ENCODE data around the gene FAM72A.
"Not testable (repeated sequence)": the region's sequence is repeated elsewhere in the genome, so short reads cannot be mapped to it uniquely, and the experiment has no call there.

Gene FAM72A

DNA sequence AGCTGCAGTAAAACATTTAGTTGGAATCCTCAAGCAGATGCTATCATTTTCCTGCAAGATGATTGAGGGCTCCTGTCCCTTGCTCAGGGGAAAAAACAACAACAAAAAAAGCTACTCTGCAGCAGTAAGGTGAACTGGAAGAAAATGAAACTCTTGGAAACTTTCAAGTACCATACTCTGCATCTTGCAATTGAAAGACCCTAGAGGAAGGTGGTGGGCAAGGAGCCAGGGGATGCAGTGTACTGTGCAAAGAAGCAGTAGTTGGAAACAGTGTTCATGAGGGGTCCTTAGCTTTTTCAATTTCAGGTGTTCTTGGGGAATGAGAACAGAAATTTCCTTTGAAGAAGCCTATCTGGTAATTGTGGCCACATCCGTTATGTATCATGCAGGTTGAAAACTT is 8.2 kb upstream of the FAM72A start:
- H3K27me3 ChIP-seq (ENCODE audit: control insufficient read depth in 1 of 2, insufficient read depth in 2 of 2, low read length in 2 of 2); H3K9ac ChIP-seq (ENCODE audit: low read depth in 1 of 2, low read length in 2 of 2); H3K9me3 ChIP-seq (ENCODE audit: control insufficient read depth in 1 of 2, low read length in 2 of 2); H3K4me1 ChIP-seq (ENCODE audit: control insufficient read depth in 1 of 2, insufficient read depth in 2 of 2, low read length in 2 of 2); H3K27ac ChIP-seq (ENCODE audit: low read depth, low read length); H3K36me3 ChIP-seq (ENCODE audit: control insufficient read depth in 1 of 2, insufficient read depth in 2 of 2, low read length in 2 of 2); H3K4me3 ChIP-seq (ENCODE audit: low read depth in 1 of 2, low read length in 2 of 2): not testable (repeated sequence)

GRCh38 chr1:206205569-206205968 is 2.9 kb upstream of the FAM72A start:
- H3K27ac ChIP-seq (ENCODE audit: low read depth, low read length); H3K4me3 ChIP-seq (ENCODE audit: low read depth in 1 of 2, low read length in 2 of 2); H3K36me3 ChIP-seq (ENCODE audit: control insufficient read depth in 1 of 2, insufficient read depth in 2 of 2, low read length in 2 of 2); H3K27me3 ChIP-seq (ENCODE audit: control insufficient read depth in 1 of 2, insufficient read depth in 2 of 2, low read length in 2 of 2); H3K4me1 ChIP-seq (ENCODE audit: control insufficient read depth in 1 of 2, insufficient read depth in 2 of 2, low read length in 2 of 2); H3K9ac ChIP-seq (ENCODE audit: low read depth in 1 of 2, low read length in 2 of 2); H3K9me3 ChIP-seq (ENCODE audit: control insufficient read depth in 1 of 2, low read length in 2 of 2): not testable (repeated sequence)

- not testable (repeated sequence) for H3K27ac ChIP-seq (ENCODE audit: low read depth, low read length); H3K36me3 ChIP-seq (ENCODE audit: control insufficient read depth in 1 of 2, insufficient read depth in 2 of 2, low read length in 2 of 2); H3K9me3 ChIP-seq (ENCODE audit: control insufficient read depth in 1 of 2, low read length in 2 of 2); H3K27me3 ChIP-seq (ENCODE audit: control insufficient read depth in 1 of 2, insufficient read depth in 2 of 2, low read length in 2 of 2); H3K9ac ChIP-seq (ENCODE audit: low read depth in 1 of 2, low read length in 2 of 2); H3K4me1 ChIP-seq (ENCODE audit: control insufficient read depth in 1 of 2, insufficient read depth in 2 of 2, low read length in 2 of 2)
- H3K4me3 ChIP-seq (ENCODE audit: low read depth in 1 of 2, low read length in 2 of 2): peak overlapping the region in 1 of 2 donors; percentile 28
Measured at GRCh38 chr1:206204871-206205270, 2.2 kb upstream of the FAM72A start.

DNA sequence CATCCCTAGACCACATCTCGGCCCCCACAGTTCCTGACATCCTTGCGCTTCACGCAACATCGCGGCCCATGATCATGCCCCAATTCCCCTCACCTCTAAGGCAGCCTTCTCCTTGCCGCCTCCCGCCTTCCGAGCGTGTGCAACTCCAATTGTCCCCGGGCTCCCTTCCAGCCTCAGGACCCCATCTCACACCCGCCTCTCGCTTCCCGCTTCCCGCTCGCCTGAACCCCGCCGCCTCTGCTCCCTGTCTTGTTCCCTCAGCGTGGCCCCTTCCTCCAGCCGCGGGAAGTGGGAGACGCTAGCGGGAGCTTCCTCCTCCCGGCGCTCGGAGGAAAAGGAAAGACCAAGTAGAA is 1.5 kb upstream of the FAM72A start:
- H3K27me3 ChIP-seq (ENCODE audit: control insufficient read depth in 1 of 2, insufficient read depth in 2 of 2, low read length in 2 of 2); H3K9ac ChIP-seq (ENCODE audit: low read depth in 1 of 2, low read length in 2 of 2); H3K27ac ChIP-seq (ENCODE audit: low read depth, low read length); H3K4me1 ChIP-seq (ENCODE audit: control insufficient read depth in 1 of 2, insufficient read depth in 2 of 2, low read length in 2 of 2); H3K9me3 ChIP-seq (ENCODE audit: control insufficient read depth in 1 of 2, low read length in 2 of 2); H3K36me3 ChIP-seq (ENCODE audit: control insufficient read depth in 1 of 2, insufficient read depth in 2 of 2, low read length in 2 of 2): not testable (repeated sequence)
- H3K4me3 ChIP-seq (ENCODE audit: low read depth in 1 of 2, low read length in 2 of 2): peak overlapping the region in 1 of 2 donors; percentile 48

DNA sequence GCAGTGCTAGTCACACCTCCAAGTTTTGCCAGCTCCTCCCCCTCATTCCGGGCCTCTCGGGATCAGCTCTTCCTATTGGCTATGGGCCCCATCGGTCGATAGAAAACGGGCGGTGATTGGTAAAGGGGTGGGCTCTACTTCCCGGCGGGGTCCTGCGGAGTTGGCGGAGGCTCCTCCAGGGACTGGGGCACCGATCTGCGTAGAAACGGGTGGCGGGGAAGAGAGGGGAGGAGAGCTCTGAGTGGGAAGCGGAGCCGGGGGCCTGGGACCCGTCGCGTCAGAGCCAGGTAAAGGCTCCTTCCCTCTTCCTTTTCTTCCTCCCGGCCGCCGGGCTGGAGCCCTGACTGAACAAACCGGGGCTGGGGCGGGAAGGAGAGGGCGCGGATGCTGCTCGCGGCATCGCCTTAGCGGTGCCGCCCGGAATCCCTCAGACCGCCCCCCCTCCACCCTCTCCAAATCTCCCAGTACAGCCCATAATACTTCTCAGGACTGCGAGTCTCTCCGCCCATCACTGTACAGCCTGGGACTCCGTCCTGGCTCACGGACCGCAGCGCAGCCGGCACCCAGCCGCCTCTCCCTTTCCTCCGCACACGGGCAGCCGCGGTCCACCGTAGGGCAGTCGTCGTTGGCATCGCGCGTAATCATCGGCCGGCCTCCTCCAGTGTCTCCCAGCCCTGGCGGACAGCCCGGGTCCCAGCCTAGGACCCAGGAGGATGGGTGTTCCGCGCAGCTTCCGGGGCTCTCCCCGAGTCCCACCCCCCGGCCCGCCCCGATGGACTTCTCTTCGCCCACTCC is 922 bp upstream of the FAM72A start, which contains the start of gene SRGAP2:
TSS of gene SRGAP2 (plus strand) at position 178 of the 795 bp plus-strand sequence. CDS start 2,430 bp downstream, outside the sequence.
- H3K9me3 ChIP-seq (ENCODE audit: control insufficient read depth in 1 of 2, low read length in 2 of 2): not testable (repeated sequence)

GRCh38 chr1:206196748-206197424 is 5.8 kb downstream of the FAM72A start:
- not testable (repeated sequence) for H3K4me1 ChIP-seq (ENCODE audit: control insufficient read depth in 1 of 2, insufficient read depth in 2 of 2, low read length in 2 of 2); H3K36me3 ChIP-seq (ENCODE audit: control insufficient read depth in 1 of 2, insufficient read depth in 2 of 2, low read length in 2 of 2); H3K9ac ChIP-seq (ENCODE audit: low read depth in 1 of 2, low read length in 2 of 2); H3K27me3 ChIP-seq (ENCODE audit: control insufficient read depth in 1 of 2, insufficient read depth in 2 of 2, low read length in 2 of 2); H3K4me3 ChIP-seq (ENCODE audit: low read depth in 1 of 2, low read length in 2 of 2); H3K9me3 ChIP-seq (ENCODE audit: control insufficient read depth in 1 of 2, low read length in 2 of 2); H3K27ac ChIP-seq (ENCODE audit: low read depth, low read length)

More for the DNA sequence above, 922 bp upstream of the FAM72A start, which contains the start of gene SRGAP2:
- H3K27ac ChIP-seq (ENCODE audit: low read depth, low read length); H3K9ac ChIP-seq (ENCODE audit: low read depth in 1 of 2, low read length in 2 of 2); H3K4me1 ChIP-seq (ENCODE audit: control insufficient read depth in 1 of 2, insufficient read depth in 2 of 2, low read length in 2 of 2); H3K36me3 ChIP-seq (ENCODE audit: control insufficient read depth in 1 of 2, insufficient read depth in 2 of 2, low read length in 2 of 2); H3K27me3 ChIP-seq (ENCODE audit: control insufficient read depth in 1 of 2, insufficient read depth in 2 of 2, low read length in 2 of 2): not testable (repeated sequence)
- H3K4me3 ChIP-seq (ENCODE audit: low read depth in 1 of 2, low read length in 2 of 2): peak within 1 kb of the TSS in 1 of 2 donors; percentile 48

DNA sequence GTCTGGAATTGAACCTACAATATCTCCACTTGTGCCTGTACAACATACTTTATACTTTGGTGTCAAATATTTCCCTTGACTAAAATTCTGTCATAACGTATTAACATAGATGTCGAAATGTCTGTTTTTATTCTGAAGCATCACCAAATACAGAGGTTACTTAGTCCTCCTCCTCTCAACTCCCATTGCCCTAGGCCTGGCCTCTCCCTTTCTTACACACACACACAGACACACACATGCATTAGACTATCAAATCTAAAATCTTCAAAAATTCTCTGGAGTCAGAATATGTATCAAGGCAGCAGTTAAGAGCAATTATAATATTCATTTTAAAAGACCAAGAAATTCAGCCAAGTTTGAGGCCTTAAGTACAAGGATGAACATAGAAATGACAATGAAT is 7.5 kb downstream of the FAM72A start:
- not testable (repeated sequence) for H3K36me3 ChIP-seq (ENCODE audit: control insufficient read depth in 1 of 2, insufficient read depth in 2 of 2, low read length in 2 of 2); H3K4me1 ChIP-seq (ENCODE audit: control insufficient read depth in 1 of 2, insufficient read depth in 2 of 2, low read length in 2 of 2); H3K9ac ChIP-seq (ENCODE audit: low read depth in 1 of 2, low read length in 2 of 2); H3K27me3 ChIP-seq (ENCODE audit: control insufficient read depth in 1 of 2, insufficient read depth in 2 of 2, low read length in 2 of 2); H3K4me3 ChIP-seq (ENCODE audit: low read depth in 1 of 2, low read length in 2 of 2); H3K9me3 ChIP-seq (ENCODE audit: control insufficient read depth in 1 of 2, low read length in 2 of 2); H3K27ac ChIP-seq (ENCODE audit: low read depth, low read length)

DNA sequence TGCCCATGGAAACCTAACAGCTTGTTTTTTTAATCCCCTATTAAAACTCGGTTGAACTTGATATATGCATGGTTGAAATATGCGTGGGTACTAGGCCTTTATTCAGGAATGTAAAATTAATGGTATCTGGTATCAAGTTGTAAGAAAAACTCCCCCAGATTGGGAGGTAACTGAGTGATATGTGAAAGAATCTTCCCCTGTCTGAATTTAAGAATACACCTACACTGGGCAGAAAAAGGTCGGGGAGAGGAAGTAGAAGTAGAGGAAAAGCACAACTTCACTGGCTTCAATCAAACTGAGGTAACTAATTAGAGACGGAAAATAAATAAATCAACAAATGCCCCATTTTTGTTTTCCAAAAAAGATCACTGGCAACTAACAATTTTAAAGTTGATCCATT is 15.8 kb downstream of the FAM72A start:
- not testable (repeated sequence) for H3K9me3 ChIP-seq (ENCODE audit: control insufficient read depth in 1 of 2, low read length in 2 of 2); H3K27ac ChIP-seq (ENCODE audit: low read depth, low read length); H3K36me3 ChIP-seq (ENCODE audit: control insufficient read depth in 1 of 2, insufficient read depth in 2 of 2, low read length in 2 of 2); H3K9ac ChIP-seq (ENCODE audit: low read depth in 1 of 2, low read length in 2 of 2); H3K4me3 ChIP-seq (ENCODE audit: low read depth in 1 of 2, low read length in 2 of 2); H3K27me3 ChIP-seq (ENCODE audit: control insufficient read depth in 1 of 2, insufficient read depth in 2 of 2, low read length in 2 of 2); H3K4me1 ChIP-seq (ENCODE audit: control insufficient read depth in 1 of 2, insufficient read depth in 2 of 2, low read length in 2 of 2)

DNA sequence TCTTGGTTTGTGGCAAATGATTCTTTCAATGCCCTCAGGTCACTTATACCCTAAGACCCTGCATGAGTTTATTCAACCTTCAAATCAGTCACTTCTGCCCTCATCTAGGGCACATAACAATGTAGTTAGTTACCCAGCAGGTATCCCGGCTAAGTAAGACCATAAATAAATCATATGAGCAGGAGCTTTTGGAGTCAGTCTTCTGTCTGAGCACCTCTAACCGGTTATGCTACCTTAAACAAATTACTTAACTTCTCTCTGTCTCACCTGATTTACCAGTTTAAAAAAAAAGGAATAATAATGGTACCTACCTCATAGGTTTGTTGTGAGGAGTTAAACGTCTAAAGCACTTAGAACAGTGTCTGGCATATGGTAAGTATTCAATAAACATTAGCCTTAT is 16.9 kb downstream of the FAM72A start:
- H3K9ac ChIP-seq (ENCODE audit: low read depth in 1 of 2, low read length in 2 of 2); H3K9me3 ChIP-seq (ENCODE audit: control insufficient read depth in 1 of 2, low read length in 2 of 2); H3K4me3 ChIP-seq (ENCODE audit: low read depth in 1 of 2, low read length in 2 of 2); H3K4me1 ChIP-seq (ENCODE audit: control insufficient read depth in 1 of 2, insufficient read depth in 2 of 2, low read length in 2 of 2); H3K27me3 ChIP-seq (ENCODE audit: control insufficient read depth in 1 of 2, insufficient read depth in 2 of 2, low read length in 2 of 2); H3K27ac ChIP-seq (ENCODE audit: low read depth, low read length); H3K36me3 ChIP-seq (ENCODE audit: control insufficient read depth in 1 of 2, insufficient read depth in 2 of 2, low read length in 2 of 2): not testable (repeated sequence)

GRCh38 chr1:206183788-206184187 is 18.9 kb downstream of the FAM72A start:
- H3K4me3 ChIP-seq (ENCODE audit: low read depth in 1 of 2, low read length in 2 of 2); H3K9me3 ChIP-seq (ENCODE audit: control insufficient read depth in 1 of 2, low read length in 2 of 2); H3K4me1 ChIP-seq (ENCODE audit: control insufficient read depth in 1 of 2, insufficient read depth in 2 of 2, low read length in 2 of 2); H3K27ac ChIP-seq (ENCODE audit: low read depth, low read length); H3K27me3 ChIP-seq (ENCODE audit: control insufficient read depth in 1 of 2, insufficient read depth in 2 of 2, low read length in 2 of 2); H3K9ac ChIP-seq (ENCODE audit: low read depth in 1 of 2, low read length in 2 of 2); H3K36me3 ChIP-seq (ENCODE audit: control insufficient read depth in 1 of 2, insufficient read depth in 2 of 2, low read length in 2 of 2): not testable (repeated sequence)
